Measurements from ENCODE around the gene ZBTB38. TPM values are rescaled to one million over a fixed set of nuclear protein-coding genes. Genes with fewer than 3 reads are reported as not detected.

Gene ZBTB38
- polyA plus RNA-seq, 1 donor, result 60.5 TPM

GRCh38 chr3:141335531-141336061, 32.7 kb upstream of the ZBTB38 start:
- no peak for DNase-seq

DNA sequence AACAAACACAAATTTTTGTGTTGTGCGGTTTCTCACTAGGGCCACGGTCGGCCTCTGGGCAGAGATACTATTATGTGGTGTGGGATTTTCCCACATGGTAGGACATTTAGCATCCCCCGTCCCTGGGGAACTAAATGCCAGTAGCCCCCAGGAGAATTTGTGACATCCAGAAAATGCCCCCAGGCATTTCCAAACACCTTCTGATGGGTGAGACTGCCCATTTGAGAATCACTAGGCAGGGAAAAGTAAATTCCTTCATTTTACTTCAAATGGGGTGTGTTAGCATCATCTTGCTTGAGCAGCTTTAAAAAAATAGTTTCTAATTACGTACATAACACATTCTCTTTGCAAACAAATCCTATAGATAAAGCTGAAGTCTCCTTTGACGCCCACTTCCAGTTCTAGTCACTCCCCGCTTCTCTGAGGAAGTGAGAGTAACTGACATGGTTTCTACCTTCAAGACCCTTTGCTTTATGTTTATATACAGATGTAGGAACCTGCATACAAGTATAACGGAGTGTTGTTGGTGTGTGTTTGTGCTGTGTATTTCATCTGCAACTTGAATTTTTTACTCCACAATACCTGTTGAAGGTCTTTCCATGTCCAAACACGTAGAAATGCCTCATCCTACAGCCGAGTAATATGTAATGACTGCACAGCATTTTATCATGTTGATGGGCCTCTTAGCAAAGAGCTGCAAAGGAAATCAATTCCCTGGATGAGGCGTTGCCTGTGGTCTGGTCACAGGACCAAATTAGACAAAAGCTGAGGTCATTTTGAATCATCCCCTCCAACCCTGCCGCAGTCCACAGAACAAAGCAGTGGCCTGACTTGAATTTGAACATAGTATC, 31.4 kb upstream of the ZBTB38 start:
- DNase-seq, result no peak

- no peak for DNase-seq
Measured at GRCh38 chr3:141337523-141337854, 30.8 kb upstream of the ZBTB38 start.

DNA sequence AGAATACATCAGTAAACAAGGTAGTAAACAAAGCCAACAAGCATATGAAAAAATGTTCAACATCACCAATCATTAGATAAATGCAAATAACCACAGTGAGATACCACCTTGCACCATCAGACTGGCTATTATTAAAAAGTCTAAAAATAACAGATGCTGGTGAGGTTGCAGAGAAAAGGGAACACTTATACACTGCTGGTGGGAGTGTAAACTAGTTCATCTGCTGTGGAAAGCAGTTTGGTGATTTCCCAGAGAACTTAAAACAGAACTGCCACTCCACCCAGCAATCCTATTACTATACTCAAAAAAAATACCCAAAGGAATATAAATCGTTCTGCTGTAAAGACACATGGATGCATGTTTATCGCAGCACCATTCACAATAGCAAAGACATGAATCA, 30.3 kb upstream of the ZBTB38 start:
- DNase-seq, result no peak

- no peak for DNase-seq
Measured at GRCh38 chr3:141338881-141339280, 29.4 kb upstream of the ZBTB38 start.

- DNase-seq, result no peak
Measured at GRCh38 chr3:141341536-141341935, 26.8 kb upstream of the ZBTB38 start.

- DNase-seq, result no peak
Measured at GRCh38 chr3:141342386-141342785, 25.9 kb upstream of the ZBTB38 start.

DNA sequence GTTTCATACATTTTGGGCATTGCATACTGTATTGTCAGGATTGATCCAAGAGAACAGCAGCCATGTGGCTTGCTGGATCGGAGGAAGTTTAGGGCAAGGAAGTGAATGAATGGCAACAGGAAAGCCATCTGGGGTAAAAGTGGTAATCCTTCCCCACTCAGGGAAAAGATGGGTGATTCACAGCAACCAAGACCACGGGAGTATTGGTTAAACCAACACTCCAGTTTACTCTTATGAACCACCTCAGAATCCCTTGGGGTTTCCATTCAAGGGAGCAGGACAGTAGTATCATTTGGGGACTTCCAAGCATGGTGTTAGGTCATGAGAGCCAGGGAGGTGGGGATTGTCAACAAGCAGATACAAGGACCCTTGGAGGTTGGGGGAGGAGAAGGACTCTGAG, 25.2 kb upstream of the ZBTB38 start:
- no peak for DNase-seq

DNA sequence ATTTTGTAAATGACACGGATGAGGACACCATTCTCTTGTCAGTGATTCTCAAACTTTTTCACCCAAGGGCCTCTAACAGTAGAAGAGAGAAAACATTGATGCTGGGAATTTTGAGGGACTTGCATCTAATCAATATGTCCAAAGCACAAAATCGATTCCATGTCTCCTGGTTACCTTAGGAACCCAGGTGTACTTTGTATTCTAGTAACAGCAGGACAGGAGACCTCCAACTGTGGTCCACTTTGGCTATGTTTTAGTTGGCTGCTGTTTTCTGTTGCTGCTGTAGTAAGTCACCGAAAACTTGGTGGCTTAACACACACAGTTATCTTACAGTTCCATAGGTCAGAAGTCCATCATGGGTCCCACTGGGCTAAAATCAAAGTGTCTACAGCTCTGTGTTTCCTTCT, 24.4 kb upstream of the ZBTB38 start:
- DNase-seq, result no peak

DNA sequence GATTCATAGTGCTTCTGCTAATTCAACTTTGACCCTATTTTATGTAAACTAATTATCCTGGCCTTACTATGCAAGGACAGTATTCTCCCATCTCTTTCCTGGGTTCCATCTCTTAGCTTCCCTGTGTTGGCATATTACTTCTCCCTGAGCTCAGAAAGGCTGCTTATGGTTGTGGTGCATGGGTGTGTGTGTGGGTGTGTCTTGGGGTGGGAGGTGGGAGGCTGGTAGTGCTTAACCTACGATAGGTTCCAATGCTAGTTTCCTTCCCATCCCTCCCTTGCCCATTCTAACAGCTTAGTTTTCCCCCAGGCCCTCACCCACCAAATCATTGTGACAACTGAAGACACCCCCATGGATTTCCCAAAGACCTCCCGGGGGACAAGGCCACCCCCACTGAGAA, 22.8 kb upstream of the ZBTB38 start:
- no peak for DNase-seq

- DNase-seq, result no peak
Measured at GRCh38 chr3:141346007-141346406, 22.3 kb upstream of the ZBTB38 start.

DNA sequence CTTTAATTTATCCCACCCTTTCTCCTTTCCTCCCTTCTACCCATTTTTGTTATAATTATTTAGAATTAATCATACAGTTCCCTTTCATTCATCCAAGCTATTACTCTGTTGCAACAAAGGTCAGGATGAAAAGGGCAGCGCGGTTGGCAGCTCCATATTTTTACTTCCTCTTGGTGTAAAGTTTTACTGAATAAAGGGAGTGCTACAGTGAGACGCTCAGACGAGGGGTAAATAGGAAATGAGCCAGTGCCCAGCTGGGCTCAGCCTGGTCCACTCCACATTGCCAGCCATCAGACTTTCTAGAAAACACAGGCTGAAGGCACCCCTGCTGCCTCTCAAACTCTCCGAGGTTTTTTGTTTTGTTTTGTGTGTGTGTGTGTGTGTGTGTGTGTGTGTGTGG, 21.9 kb upstream of the ZBTB38 start:
- DNase-seq, result no peak

DNA sequence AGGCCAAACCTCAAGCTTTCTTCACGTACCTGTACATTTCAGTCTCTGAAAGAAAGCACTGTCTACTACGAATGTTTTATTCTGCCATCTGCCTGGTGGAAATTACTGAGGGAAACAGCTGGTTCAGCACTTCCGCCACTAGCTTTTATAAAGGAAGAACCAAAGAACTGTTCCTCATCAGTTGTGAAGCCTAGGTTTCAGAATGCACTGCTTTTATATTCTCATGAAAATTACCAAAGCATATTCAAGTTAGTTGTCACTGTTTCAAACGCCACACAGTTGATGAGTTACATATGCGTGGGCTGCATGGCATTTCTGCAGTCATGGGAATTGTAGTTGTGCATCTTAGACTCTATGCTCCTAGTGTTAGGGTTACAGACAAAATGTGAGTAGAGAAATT, 21.5 kb upstream of the ZBTB38 start:
- no peak for DNase-seq

DNA sequence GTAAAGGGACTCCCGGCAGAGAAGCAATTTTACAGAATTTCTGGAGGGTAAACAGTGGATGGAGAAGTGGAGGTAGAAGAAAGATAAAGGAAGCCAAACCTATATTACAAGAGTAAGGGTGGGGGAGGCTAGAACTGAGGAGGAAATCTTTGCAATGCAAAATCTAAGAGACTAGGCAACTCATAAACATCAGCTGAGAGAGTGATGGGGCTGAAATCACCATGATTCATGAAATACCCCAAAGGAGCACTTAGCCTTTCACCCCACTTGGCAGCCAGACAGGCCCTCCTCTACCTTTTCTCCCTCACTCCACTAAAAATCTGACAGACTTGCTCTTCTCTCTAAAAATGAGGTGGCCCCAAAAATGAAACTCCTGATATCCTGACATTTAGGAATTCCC, 19.5 kb upstream of the ZBTB38 start:
- DNase-seq, result no peak

GRCh38 chr3:141349711-141350110, 18.6 kb upstream of the ZBTB38 start:
- DNase-seq, result no peak

DNA sequence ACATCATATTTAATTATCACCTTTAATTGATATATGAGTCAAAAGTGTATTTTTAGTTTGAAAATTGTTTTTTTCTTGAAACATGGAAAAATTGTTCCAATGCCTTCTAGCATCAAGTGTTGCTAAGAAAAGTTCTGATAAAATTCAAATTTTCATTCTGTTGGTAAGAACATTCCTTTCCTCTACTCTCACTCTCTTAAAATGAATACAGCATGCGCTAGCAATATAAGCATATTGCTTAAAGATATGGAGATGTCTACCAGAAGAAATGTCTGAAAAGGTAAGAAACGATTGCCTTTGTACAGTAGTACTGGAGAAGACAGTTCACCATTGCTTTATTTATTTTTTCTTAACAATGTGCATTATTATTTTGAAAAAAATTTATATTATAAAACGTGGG, 17.6 kb upstream of the ZBTB38 start:
- no peak for DNase-seq

GRCh38 chr3:141352262-141352984, 15.9 kb upstream of the ZBTB38 start:
- no peak for DNase-seq

GRCh38 chr3:141353652-141354495, 14.4 kb upstream of the ZBTB38 start:
- no peak for DNase-seq

- no peak for DNase-seq
Measured at GRCh38 chr3:141354517-141354916, 13.8 kb upstream of the ZBTB38 start.

DNA sequence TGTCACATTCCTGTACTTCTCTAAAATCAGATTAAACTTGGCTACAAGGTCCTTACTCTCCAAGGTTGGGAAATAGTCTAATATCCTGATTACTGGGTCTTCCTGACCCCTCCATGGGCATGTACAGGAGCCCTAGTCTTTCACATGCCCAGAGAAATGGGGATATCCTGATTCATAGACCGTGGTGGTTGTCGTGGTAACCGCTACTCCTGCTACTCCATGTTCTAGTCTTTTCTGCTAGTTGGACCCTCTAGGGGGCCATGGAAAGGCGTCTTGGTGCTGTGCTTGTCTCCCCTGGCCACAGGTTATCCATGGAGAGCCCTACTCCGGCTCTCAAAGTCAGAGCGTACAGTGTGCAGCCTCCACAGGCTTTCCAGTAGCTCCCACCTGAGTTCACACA, 13.1 kb upstream of the ZBTB38 start:
- no peak for DNase-seq

- no peak for DNase-seq
Measured at GRCh38 chr3:141356046-141356445, 12.3 kb upstream of the ZBTB38 start.

DNA sequence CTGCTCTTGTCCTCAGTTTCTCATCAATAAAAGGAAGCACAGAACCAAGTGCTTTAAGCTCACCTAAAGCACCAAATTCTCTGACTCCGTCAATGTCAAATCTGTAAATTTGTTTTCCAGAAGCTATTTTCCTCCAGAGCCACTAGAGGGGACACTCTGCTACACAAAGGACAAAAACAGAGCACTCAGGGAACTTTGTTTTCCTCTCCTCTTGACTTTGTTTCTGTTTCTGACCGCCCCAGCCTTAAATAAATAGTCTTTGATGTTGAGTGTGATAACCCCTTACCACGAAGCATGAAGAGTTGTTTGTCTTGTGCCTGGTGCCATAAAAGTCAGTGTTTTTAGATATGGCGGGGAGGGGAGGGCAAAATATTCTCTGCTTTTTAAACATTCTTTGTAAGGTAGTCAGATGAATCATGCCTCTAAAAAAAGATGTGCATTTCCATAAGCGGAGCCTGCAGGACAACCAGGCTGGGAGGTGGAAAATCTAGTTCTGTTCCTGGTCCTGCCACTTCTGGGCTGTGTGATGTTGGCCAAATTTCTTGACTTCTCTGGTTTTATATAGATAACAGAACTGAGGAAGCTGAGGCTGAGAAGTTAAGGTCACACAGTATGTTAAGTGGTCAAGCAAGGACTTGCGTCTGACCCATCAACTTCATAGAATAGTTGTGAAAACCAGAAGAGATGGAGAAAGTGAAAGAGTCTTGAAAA, 7.3 kb upstream of the ZBTB38 start:
- peak; percentile 74 for DNase-seq
